HepG2 (cell line): ENCODE data around the gene ESX1. TPM values are rescaled to one million over a fixed set of nuclear protein-coding genes. Genes with fewer than 3 reads are reported as not detected.

Experiments
- ATAC-seq: fragments of 200-7000 bp; cut with Tn5 transposase; 3 replicates; pipeline ENCODE4 v1.9.1; 2020; ENCODE audit warnings: mild to moderate bottlenecking, moderate library complexity
- BruUV-seq: library from RNA; stranded (reverse); fragments of 400-500 nt; replicated peaks from 2 replicates; lab custom pipeline; 2021; lab: Mats Ljungman, UMichigan
- CTCF ChIA-PET: fragments of 300-600 bp; formaldehyde crosslinking; extraction: SDS; loops from one replicate; lab custom pipeline; 2021; ENCODE audit warnings: low total read pairs, inconsistent platforms, low intra/inter-chr PET ratio; lab: Yijun Ruan, JAX
- POLR2A ChIA-PET: fragments of 350-600 bp; sonication (Branson Sonifier 250); formaldehyde crosslinking; loops from one replicate; lab custom pipeline; 2020; ENCODE audit warnings: antibody characterized with exemption, inconsistent platforms; lab: Yijun Ruan, JAX
- DNase-seq: peaks from one replicate; pipeline ENCODE4 v3.0.0-alpha.2; 2015; ENCODE audit warnings: low spot score
- FAIRE-seq: peaks from 3 replicates; lab custom pipeline; 2011; peaks lifted over from hg19 to GRCh38; lab: Jason Lieb, UNC
- H2AFZ ChIP-seq: one replicate; pipeline ENCODE4 v1.6.1; 2011; ENCODE audit warnings: low read length, inconsistent platforms
- H3K27ac ChIP-seq: fragments of 300-600 bp; 3 replicates; pipeline ENCODE4 v1.8.0; 2011; ENCODE audit warnings: mixed run types, mild to moderate bottlenecking, mixed read lengths, low read length, inconsistent platforms; ENCODE audit not compliant: insufficient read depth; ENCODE audit errors: extremely low read length
- H3K27me3 ChIP-seq, 2 experiments: fragments of 200-600 bp in 1 of 2; 2 replicates in 1 of 2; 3 replicates in 1 of 2; pipeline versions ENCODE4 v1.6.0 to v1.8.0; 2011; ENCODE audit warnings: low read length in 2 of 2, mild to moderate bottlenecking in 2 of 2, moderate library complexity in 2 of 2, inconsistent platforms in 1 of 2; ENCODE audit not compliant: insufficient read depth in 2 of 2, control insufficient read depth in 1 of 2
- H3K36me3 ChIP-seq, 2 experiments: fragments of 200-600 bp in 1 of 2; replicated peaks in 1 of 2; 2 replicates in 1 of 2; 3 replicates in 1 of 2; pipeline versions ENCODE4 v1.5.1 to v1.8.0; 2011; ENCODE audit warnings: low read length in 2 of 2, inconsistent platforms in 1 of 2; ENCODE audit not compliant: insufficient read depth in 2 of 2, control insufficient read depth in 1 of 2
- H3K4me1 ChIP-seq: 2 replicates; pipeline ENCODE4 v1.5.1; 2012; ENCODE audit warnings: low read length, inconsistent platforms; ENCODE audit not compliant: insufficient read depth
- H3K4me2 ChIP-seq: 2 replicates; pipeline ENCODE4 v1.6.0; 2011; ENCODE audit warnings: low read depth, low read length, inconsistent platforms
- H3K4me3 ChIP-seq, 3 experiments: fragments of 200-600 bp in 1 of 3; sonication (generic), shearing (Covaris generic) in 1 of 3; replicated peaks in 1 of 3; 2 replicates each; pipeline ENCODE4 v1.5.1; 2011 to 2016; ENCODE audit warnings: low read length in 3 of 3, inconsistent platforms in 2 of 3, low read depth in 2 of 3, mild to moderate bottlenecking in 2 of 3, control low read depth in 1 of 3, mixed read lengths in 1 of 3; ENCODE audit not compliant: insufficient read depth in 1 of 3
- H3K79me2 ChIP-seq: one replicate; pipeline ENCODE4 v1.6.1; 2011; ENCODE audit warnings: low read length, inconsistent platforms; ENCODE audit not compliant: insufficient read depth
- H3K9ac ChIP-seq: 2 replicates; pipeline ENCODE4 v1.6.0; 2011; ENCODE audit warnings: mild to moderate bottlenecking, low read depth, low read length, inconsistent platforms; ENCODE audit not compliant: insufficient read depth
- H3K9me3 ChIP-seq: 2 replicates; pipeline ENCODE4 v1.5.1; 2012; ENCODE audit warnings: mild to moderate bottlenecking, low read length
- H4K20me1 ChIP-seq: 2 replicates; pipeline ENCODE4 v1.6.0; 2011; ENCODE audit warnings: inconsistent platforms, mild to moderate bottlenecking, low read length, moderate library complexity; ENCODE audit not compliant: insufficient read depth
- BCL6 ChIP-seq: IDR thresholded peaks from 2 replicates; pipeline ENCODE4 v1.6.1; 2016; ENCODE audit warnings: missing genetic modification reagents, missing compliant biosample characterization
- HMGA1 ChIP-seq: sonication (generic); formaldehyde crosslinking; conservative IDR thresholded peaks from 2 replicates; pipeline ENCODE4 v1.4.0; 2020; ENCODE audit warnings: missing genetic modification reagents
- NFIC ChIP-seq: IDR thresholded peaks from 2 replicates; pipeline ENCODE4 v1.6.1; 2012; ENCODE audit warnings: mild to moderate bottlenecking, low read length, inconsistent platforms
- NPAS2 ChIP-seq: sonication (generic); formaldehyde crosslinking; IDR thresholded peaks from 2 replicates; pipeline ENCODE4 v1.8.0; 2022; ENCODE audit warnings: mild to moderate bottlenecking, missing genetic modification reagents, borderline replicate concordance
- ZBTB25 ChIP-seq: IDR thresholded peaks from 2 replicates; pipeline ENCODE4 v1.6.1; 2018; ENCODE audit warnings: missing genetic modification reagents
- ZBTB26 ChIP-seq: IDR thresholded peaks from 2 replicates; pipeline ENCODE4 v1.6.1; 2016; ENCODE audit warnings: missing compliant biosample characterization, missing genetic modification reagents, borderline replicate concordance
- ZNF564 ChIP-seq: sonication (generic); formaldehyde crosslinking; IDR thresholded peaks from 2 replicates; pipeline ENCODE4 v1.8.1; 2023; ENCODE audit warnings: mild to moderate bottlenecking, missing genetic modification reagents
- WGBS: methylation state at CpG from one replicate; pipeline ENCODE4 v1.1.6; 2017; ENCODE audit warnings: low lambda C conversion rate; 5-methylcytosine and 5-hydroxymethylcytosine counted together
- in situ Hi-C: cut with HindIII; loops from 2 replicates; pipeline ENCODE4 v1.10.0; 2017; ENCODE audit warnings: low pct_unique_long_range_greater_than_20kb; ENCODE audit not compliant: extremely low pct_ligation_motif_present
- intact Hi-C: fragments of 100-400 bp; cut with micrococcal nuclease; formaldehyde crosslinking; loops from one replicate; pipeline ENCODE4 v1.10.0; 2022; ENCODE audit not compliant: unreplicated experiment
- polyA plus RNA-seq, 8 experiments: library from polyadenylated mRNA; depleted of rRNA in 3 of 8; stranded (reverse) in 7 of 8; unstranded in 1 of 8; fragments of >200 nt; fragmentation: Illumina TruSeq in 4 of 8; extraction: Trizol in 4 of 8; gene quantifications; 2 replicates each; pipeline versions ENCODE4 v1.2.1 to v1.2.3, GENCODE V29; 2011 to 2016; ENCODE audit warnings: low read depth in 4 of 8, missing spikeins in 1 of 8, mixed read lengths in 1 of 8; ENCODE audit not compliant: insufficient read depth in 1 of 8
- total RNA-seq, 5 experiments: library from RNA; depleted of rRNA; stranded (reverse); fragments of >200 nt; fragmentation: Illumina TruSeq; extraction: Trizol; gene quantifications; 2 replicates each; pipeline ENCODE4 v1.2.3, GENCODE V29; 2016; ENCODE audit warnings: low read depth in 1 of 5

Gene ESX1
- total and polyA plus RNA-seq, 2 of the 13 experiments (the other 11 are each of a cell fraction or from before 2014, with no cell fraction given), result not detected

- TF ChIP-seq ZBTB25 (CRISPR knock-in tag) (no peak), NFIC (no peak), HMGA1 (CRISPR knock-in tag) (no peak), NPAS2 (no peak), ZNF564 (no peak), ZBTB26 (CRISPR knock-in tag) (no peak), BCL6 (CRISPR knock-in tag) (no peak)
- H3K9ac ChIP-seq, result no peak overlapping the region
- in situ Hi-C loops (no loop called here), intact Hi-C loops (no loop called here)
- ChIA-PET POLR2A (no interaction called here), CTCF (no interaction called here)
- H3K27ac ChIP-seq, result no peak overlapping the region
- ATAC-seq, result no peak
- no peak for FAIRE-seq
- H2AFZ ChIP-seq, result no peak overlapping the region
- H3K4me3 ChIP-seq, result no peak overlapping the region
- H3K4me2 ChIP-seq, result no peak overlapping the region
- H3K36me3 ChIP-seq, result no peaks in the 10 kb centered on the region
- no peaks in the 10 kb centered on the region for H3K9me3 ChIP-seq
- no peaks in the 10 kb centered on the region; a peak in 1 of 5 replicates for H3K27me3 ChIP-seq
- no peaks in the 10 kb centered on the region for H4K20me1 ChIP-seq
- no peaks in the 10 kb centered on the region for H3K4me1 ChIP-seq
- no peak for DNase-seq
- 23% methylated on average over 9 of the region's 9 CpGs for WGBS
- BruUV-seq, result no TSS peak
- no peaks in the 10 kb centered on the region for H3K79me2 ChIP-seq
Measured at GRCh38 chrX:104282166-104282725, 27.5 kb upstream of the ESX1 start.
